OCI-LY1 (cell line): ENCODE results near the gene BPIFB6.

Experiments used
- H2AFZ ChIP-seq: fragments of 200-600 bp; sonication (generic), shearing (Covaris generic); 2 replicates; pipeline ENCODE4 v1.6.0; 2014; ENCODE audit warnings: antibody characterized with exemption, mild to moderate bottlenecking, low read length
- H3F3A ChIP-seq: fragments of 200-600 bp; sonication (generic), shearing (Covaris generic); 2 replicates; pipeline ENCODE4 v1.6.0; 2014; ENCODE audit warnings: mild to moderate bottlenecking, antibody characterized with exemption, low read length, moderate library complexity; ENCODE audit not compliant: insufficient read depth
- H3K27ac ChIP-seq: fragments of 200-600 bp; sonication (generic); 2 replicates; pipeline ENCODE4 v1.5.1; 2014; ENCODE audit warnings: low read length, mixed run types, mild to moderate bottlenecking, low read depth; ENCODE audit not compliant: poor library complexity, severe bottlenecking
- H3K27me3 ChIP-seq: fragments of 200-600 bp; sonication (generic); 2 replicates; pipeline ENCODE4 v1.6.0; 2014; ENCODE audit warnings: antibody characterized with exemption, mild to moderate bottlenecking, low read length, moderate library complexity; ENCODE audit not compliant: insufficient read depth
- H3K36me3 ChIP-seq: fragments of 200-600 bp; sonication (generic); 2 replicates; pipeline ENCODE4 v1.6.1; 2014; ENCODE audit warnings: mild to moderate bottlenecking, antibody characterized with exemption, low read length, moderate library complexity, mixed read lengths; ENCODE audit not compliant: insufficient read depth
- H3K4me1 ChIP-seq: fragments of 200-600 bp; sonication (generic); 2 replicates; pipeline ENCODE4 v1.5.1; 2014; ENCODE audit warnings: mild to moderate bottlenecking, low read length, moderate library complexity; ENCODE audit not compliant: insufficient read depth, severe bottlenecking
- H3K4me2 ChIP-seq: fragments of 200-600 bp; sonication (generic), shearing (Covaris generic); 2 replicates; pipeline ENCODE4 v1.6.1; 2014; ENCODE audit warnings: low read length
- H3K4me3 ChIP-seq: fragments of 200-600 bp; sonication (generic); 2 replicates; pipeline ENCODE4 v1.5.1; 2014; ENCODE audit warnings: low read length, low read depth, mild to moderate bottlenecking, mixed read lengths; ENCODE audit not compliant: poor library complexity, severe bottlenecking
- H3K79me2 ChIP-seq: fragments of 200-600 bp; shearing (Covaris generic); 2 replicates; pipeline ENCODE4 v1.6.1; 2016; ENCODE audit warnings: mixed run types, low read length, mixed read lengths; ENCODE audit not compliant: insufficient read depth
- H3K9ac ChIP-seq: fragments of 200-600 bp; sonication (generic), shearing (Covaris generic); 2 replicates; pipeline ENCODE4 v1.6.1; 2014; ENCODE audit warnings: mild to moderate bottlenecking, low read length, mixed read lengths
- H3K9me2 ChIP-seq: fragments of 200-600 bp; sonication (generic), shearing (Covaris generic); 2 replicates; pipeline ENCODE4 v1.6.1; 2014; ENCODE audit warnings: low read depth, mild to moderate bottlenecking, low read length, mixed read lengths
- H3K9me3 ChIP-seq: fragments of 200-600 bp; shearing (Covaris generic); 2 replicates; pipeline ENCODE4 v1.6.1; 2014; ENCODE audit warnings: low read length, mixed read lengths
- H4K20me1 ChIP-seq: fragments of 200-600 bp; sonication (generic), shearing (Covaris generic); 2 replicates; pipeline ENCODE4 v1.6.0; 2016; ENCODE audit warnings: mild to moderate bottlenecking, low read length; ENCODE audit not compliant: insufficient read depth
- EZH2 ChIP-seq: fragments of 200-600 bp; sonication (generic), shearing (Covaris generic); IDR thresholded peaks from 2 replicates; pipeline ENCODE4 v1.8.0; 2017; ENCODE audit warnings: borderline replicate concordance, mixed run types, mild to moderate bottlenecking, antibody characterized with exemption, low read length, moderate library complexity, mixed read lengths
- TF ChIP-seq, protein P1 (sequence below): fragments of 200-600 bp; sonication (generic), shearing (Covaris generic); IDR thresholded peaks from 2 replicates; pipeline ENCODE4 v1.5.1; 2017; ENCODE audit warnings: mild to moderate bottlenecking, antibody characterized with exemption, low read length, moderate library complexity, mixed read lengths

BPIFB6 gene

DNA sequence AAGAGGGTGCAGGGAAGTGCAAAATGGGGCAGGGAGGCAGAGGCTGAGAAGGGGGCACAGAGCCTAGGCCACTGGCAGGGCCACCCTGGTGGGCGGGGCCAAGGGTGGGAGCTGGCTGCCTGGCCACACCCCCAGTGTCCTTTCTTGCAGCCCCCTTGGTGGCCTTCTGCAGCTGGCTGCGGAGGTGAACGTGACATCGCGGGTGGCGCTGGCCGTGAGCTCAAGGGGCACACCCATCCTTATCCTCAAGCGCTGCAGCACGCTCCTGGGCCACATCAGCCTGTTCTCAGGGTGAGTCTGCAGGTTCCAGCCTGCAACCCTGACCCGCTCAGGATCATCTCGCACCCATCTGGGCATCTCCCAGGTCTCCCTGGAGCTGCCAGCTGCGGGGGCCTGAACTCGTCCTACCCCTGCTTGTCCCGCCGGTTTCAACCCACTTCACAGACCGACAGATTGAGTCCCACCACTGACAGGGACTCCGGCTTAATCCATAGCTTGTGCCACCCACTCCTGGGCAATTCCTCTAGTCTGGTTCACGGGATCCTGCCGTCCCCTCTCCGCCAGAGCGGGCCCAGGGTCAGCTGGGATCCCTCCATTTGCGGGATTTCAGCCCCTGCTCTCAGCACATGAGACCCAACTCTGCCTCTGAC is 28.4 kb downstream of the BPIFB6 start:
- Histone ChIP-seq H3K9me3 (no peaks in the 10 kb centered on the region), H3F3A (no peaks in the 10 kb centered on the region), H3K36me3 (no peaks in the 10 kb centered on the region), H3K4me1 (no peaks in the 10 kb centered on the region), H4K20me1 (no peaks in the 10 kb centered on the region), H3K27ac (no peak overlapping the region), H3K79me2 (no peaks in the 10 kb centered on the region), H3K4me2 (no peak overlapping the region), H3K9ac (no peak overlapping the region), H3K27me3 (0 out of 2 replicates have a peak, but pooled peaks cover 5% of the 10 kb centered on the region), H3K9me2 (no peaks in the 10 kb centered on the region), H2AFZ (no peak overlapping the region), H3K4me3 (no peak overlapping the region)
- no peak for TF ChIP-seq EZH2
- TF ChIP-seq, protein P1, sequence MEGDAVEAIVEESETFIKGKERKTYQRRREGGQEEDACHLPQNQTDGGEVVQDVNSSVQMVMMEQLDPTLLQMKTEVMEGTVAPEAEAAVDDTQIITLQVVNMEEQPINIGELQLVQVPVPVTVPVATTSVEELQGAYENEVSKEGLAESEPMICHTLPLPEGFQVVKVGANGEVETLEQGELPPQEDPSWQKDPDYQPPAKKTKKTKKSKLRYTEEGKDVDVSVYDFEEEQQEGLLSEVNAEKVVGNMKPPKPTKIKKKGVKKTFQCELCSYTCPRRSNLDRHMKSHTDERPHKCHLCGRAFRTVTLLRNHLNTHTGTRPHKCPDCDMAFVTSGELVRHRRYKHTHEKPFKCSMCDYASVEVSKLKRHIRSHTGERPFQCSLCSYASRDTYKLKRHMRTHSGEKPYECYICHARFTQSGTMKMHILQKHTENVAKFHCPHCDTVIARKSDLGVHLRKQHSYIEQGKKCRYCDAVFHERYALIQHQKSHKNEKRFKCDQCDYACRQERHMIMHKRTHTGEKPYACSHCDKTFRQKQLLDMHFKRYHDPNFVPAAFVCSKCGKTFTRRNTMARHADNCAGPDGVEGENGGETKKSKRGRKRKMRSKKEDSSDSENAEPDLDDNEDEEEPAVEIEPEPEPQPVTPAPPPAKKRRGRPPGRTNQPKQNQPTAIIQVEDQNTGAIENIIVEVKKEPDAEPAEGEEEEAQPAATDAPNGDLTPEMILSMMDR, result no peak

DNA sequence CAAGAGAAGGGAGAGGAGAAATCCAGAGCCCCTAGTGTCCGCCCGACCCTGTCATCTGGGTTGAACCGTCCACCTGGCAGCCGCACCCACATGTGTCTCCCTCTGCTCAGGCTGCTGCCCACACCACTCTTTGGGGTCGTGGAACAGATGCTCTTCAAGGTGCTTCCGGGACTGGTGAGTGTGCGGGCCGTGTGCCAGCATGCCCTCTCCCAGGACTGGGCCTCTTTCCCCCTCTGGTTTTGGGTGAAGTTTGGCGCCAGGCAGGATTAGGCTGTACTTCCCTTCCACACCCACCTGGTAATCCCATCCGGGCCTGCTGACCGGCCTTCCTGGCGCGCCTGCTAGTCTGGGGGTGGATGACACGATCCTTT is 30.2 kb downstream of the BPIFB6 start:
- TF ChIP-seq EZH2, result no peak
- TF ChIP-seq, protein P1, result no peak
- no peak overlapping the region for H3K9ac ChIP-seq
- no peaks in the 10 kb centered on the region for H3F3A ChIP-seq
- H3K27ac ChIP-seq, result no peak overlapping the region
- H3K9me3 ChIP-seq, result no peaks in the 10 kb centered on the region
- no peaks in the 10 kb centered on the region for H3K79me2 ChIP-seq
- no peaks in the 10 kb centered on the region for H3K36me3 ChIP-seq
- no peaks in the 10 kb centered on the region for H3K4me1 ChIP-seq
- H2AFZ ChIP-seq, result no peak overlapping the region
- no peaks in the 10 kb centered on the region for H4K20me1 ChIP-seq
- H3K4me3 ChIP-seq, result no peak overlapping the region
- H3K27me3 ChIP-seq, result 0 out of 2 replicates have a peak, but pooled peaks cover 5% of the 10 kb centered on the region
- H3K9me2 ChIP-seq, result no peaks in the 10 kb centered on the region
- H3K4me2 ChIP-seq, result no peak overlapping the region

DNA sequence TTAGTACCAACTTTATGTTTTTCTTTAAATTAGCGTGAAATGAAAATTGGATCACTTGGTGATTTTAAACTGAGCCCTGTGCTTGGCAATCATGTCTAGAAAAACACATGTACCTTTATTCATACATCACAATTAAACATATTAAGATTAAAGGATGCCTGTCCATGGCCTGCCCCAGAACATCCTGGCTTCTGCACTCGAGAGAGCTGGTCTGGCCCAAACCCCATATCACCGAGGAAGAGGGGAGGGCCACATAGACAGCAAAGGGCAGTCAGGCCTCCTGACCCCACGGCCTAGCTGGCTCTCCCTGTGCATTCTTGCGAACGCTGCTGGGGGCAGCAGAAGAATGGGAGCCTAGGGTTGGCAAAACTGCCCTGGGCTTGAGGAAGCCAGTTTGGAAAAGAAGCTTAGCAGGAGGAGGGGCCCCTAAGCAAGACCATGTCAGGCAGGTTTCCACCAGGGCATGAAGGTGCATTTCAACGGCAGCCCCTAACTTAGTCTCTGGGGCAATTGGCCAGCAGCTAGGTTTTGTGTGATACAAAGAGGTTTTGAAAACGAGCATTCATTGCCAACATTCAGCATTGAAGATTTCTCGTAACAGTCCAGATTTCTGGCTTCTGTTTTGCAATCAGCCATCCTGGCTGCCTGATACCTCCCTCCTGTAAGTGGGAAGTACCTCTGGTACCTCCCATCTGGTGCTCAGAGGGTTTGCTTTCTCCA is 30.8 kb downstream of the BPIFB6 start:
- H4K20me1 ChIP-seq, result no peaks in the 10 kb centered on the region
- H3K9me3 ChIP-seq, result no peaks in the 10 kb centered on the region
- no peak overlapping the region for H3K9ac ChIP-seq
- H3K4me1 ChIP-seq, result no peaks in the 10 kb centered on the region
- no peak overlapping the region for H2AFZ ChIP-seq
- H3K79me2 ChIP-seq, result no peaks in the 10 kb centered on the region
- 0 out of 2 replicates have a peak, but pooled peaks cover 5% of the 10 kb centered on the region for H3K27me3 ChIP-seq
- H3F3A ChIP-seq, result no peaks in the 10 kb centered on the region
- no peaks in the 10 kb centered on the region for H3K9me2 ChIP-seq
- TF ChIP-seq, protein P1, result no peak
- no peak for TF ChIP-seq EZH2
- H3K4me2 ChIP-seq, result no peak overlapping the region
- H3K4me3 ChIP-seq, result no peak overlapping the region
- no peaks in the 10 kb centered on the region for H3K36me3 ChIP-seq
- H3K27ac ChIP-seq, result no peak overlapping the region
